ENCODE measurements around the gene KRTAP1-1.
"Not testable (repeated sequence)": the region's sequence is repeated elsewhere in the genome, so short reads cannot be mapped to it uniquely, and the experiment has no call there.

The KRTAP1-1 gene

DNA sequence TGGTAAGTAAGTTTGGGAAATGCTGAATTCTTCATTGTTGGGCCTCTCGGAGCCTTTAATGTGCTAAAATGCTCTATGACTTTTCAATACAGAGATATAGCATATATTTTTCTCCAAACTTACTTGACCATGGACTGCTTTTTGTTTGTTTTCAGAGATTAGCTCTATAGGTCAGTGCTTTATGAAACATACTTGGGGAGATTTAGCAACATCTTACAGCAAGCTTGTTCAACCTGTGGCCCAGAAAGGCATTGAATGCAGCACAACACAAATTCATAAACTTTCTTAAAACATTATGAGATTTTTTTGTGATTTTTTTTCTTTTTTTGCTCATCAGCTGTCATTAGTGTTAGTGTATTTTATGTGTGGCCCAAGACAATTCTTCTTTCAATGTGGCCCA, 31.3 kb downstream of the KRTAP1-1 start:
- DNase-seq, result no peak

GRCh38 chr17:41009301-41009760, 31.9 kb downstream of the KRTAP1-1 start:
- DNase-seq, result no peak

- no peak for DNase-seq
Measured at GRCh38 chr17:41008811-41009210, 32.4 kb downstream of the KRTAP1-1 start, which contains the start of gene KRTAP3-1. Gene KRTAP3-1 (minus strand): TSS chr17:41009128. CDS start chr17:41009074, 54 bp downstream.

DNA sequence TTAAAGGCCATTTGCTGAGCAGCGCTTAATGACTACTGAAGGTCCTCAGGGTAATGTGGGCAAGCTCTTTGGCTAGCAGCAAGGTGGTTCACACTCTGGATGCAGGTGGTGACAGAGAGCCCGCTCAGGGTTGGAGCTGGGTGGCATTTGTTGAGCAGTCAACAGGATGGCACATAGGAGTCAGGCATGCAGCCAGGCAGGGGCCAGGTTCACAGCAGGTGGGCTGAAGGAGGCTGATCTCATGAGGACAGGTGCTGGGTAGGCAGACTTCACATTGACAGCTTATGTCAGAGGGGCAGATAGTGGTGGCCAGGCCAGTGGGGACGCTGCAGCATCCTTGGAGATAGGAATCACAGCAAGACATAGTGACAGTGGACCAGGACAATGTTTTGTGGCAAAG, 36.9 kb downstream of the KRTAP1-1 start:
- DNase-seq, result no peak

DNA sequence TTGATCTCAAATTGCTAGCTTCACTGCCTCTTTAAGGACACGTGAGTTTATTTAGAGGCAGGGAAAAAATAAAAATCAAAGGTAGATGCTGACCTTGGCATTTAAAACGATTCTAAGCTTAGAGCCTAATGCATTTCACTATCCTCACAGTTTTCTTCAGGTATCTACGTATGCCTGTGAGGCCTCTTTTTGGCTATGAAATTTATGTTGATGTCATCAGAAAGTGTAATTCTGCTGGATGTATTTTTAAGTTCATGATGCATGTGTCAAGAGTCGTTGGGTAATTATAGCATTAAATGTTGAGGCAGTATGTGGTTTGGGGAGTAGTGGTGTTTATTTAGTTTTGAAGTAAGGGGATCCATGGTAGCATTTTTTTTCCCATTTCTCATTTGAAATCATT, 37.3 kb downstream of the KRTAP1-1 start:
- no peak for DNase-seq

- DNase-seq, result no peak
Measured at GRCh38 chr17:41002814-41003213, 38.4 kb downstream of the KRTAP1-1 start.

- no peak for DNase-seq
Measured at GRCh38 chr17:41001795-41002194, 39.5 kb downstream of the KRTAP1-1 start.

- DNase-seq, result not testable (repeated sequence)
Measured at GRCh38 chr17:40999563-40999962, 41.7 kb downstream of the KRTAP1-1 start, which contains the start of gene KRTAP3-2. Gene KRTAP3-2 (minus strand): TSS chr17:40999906. CDS start chr17:40999853, 53 bp downstream.

- DNase-seq, result no peak
Measured at GRCh38 chr17:40997361-40997760, 43.9 kb downstream of the KRTAP1-1 start.

DNA sequence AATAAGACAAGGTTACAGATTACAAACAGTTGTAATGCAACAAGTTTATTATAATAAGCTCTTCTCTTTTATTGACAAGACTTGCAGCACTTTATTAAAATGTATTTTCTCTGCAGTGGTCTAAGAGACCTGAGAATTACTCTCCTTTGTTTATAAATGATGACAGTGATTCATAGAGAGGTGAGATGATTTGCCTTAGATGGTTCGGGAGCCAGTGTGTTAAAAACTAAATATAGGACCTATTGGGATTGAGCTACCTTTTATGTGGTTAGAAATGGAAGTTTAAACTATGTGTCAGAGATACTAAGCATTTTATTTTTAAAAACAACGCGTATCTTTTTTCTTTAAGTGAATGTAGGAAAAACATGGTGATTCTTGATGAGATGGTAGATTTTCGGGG, 44.4 kb downstream of the KRTAP1-1 start:
- DNase-seq, result no peak

DNA sequence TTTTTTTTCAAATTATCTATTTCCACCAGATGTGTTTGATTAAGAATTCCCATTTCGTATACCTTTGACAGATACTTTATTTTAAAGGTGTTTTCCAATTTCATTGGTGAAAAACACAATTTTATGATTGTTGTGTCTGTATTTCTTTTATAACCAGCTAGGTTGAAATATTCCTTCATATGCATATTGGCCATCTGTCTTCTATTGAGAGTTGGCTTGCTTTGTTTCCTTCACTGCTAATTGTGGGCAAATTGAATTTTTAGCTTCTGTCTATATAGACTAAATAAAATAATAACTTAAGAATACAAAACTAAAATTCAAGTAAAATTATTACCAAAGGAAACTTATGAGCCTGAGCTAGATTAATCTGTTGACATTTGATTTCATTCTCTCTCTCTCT, 46.1 kb downstream of the KRTAP1-1 start:
- DNase-seq, result no peak

DNA sequence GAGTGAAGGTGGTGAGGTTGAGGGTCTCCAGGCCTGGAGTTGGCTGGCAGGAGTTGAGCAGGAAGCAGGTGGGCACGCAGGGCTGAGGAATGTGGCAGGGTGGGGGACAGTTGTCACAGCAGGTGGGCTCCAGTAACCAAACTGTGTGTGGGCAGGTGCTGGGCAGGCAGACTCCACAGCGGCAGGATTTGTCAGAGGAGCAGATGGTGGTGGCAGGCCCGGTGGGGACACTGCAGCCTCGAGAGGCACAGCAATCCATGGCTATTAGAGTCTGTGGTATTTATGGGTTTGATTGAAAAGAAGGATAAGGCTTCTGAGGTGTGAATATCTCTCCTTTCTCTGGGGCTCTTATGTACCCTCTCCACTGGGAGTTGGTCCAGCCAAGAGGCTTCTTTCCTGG, 47.4 kb downstream of the KRTAP1-1 start, which contains the start of gene KRTAP3-3:
Gene KRTAP3-3, minus strand, starts transcription at position 326 of the 400 bp plus-strand sequence. Its CDS starts 67 bp downstream, at position 259.
- DNase-seq, result no peak

GRCh38 chr17:40993084-40993483, 48.2 kb downstream of the KRTAP1-1 start:
- DNase-seq, result no peak

DNA sequence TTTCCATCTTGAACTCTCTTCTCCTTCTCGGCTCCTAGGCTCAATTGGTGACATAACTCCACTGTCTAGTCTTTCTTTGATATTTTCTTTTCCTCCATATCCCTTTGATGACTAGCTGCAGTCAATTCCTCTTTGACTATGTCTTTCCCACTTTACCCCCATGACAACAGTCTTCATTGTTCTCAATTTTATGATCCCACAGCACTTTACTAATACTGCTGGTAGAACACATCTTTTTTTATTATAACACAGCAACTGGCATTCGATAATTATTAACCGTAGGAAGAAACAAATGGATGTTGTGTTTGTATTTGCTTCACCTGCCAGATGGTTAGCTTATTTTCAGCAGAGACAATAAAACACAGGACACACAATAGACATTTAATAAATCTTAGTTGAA, 48.6 kb downstream of the KRTAP1-1 start:
- no peak for DNase-seq
